Kidney (tissue), 14 donors: ENCODE data around the gene HSD17B14. TPM values are rescaled to one million over a fixed set of nuclear protein-coding genes. Genes with fewer than 3 reads are reported as not detected.
"Not testable (repeated sequence)": the region's sequence is repeated elsewhere in the genome, so short reads cannot be mapped to it uniquely, and the experiment has no call there.

ENCODE experiments used
- DNase-seq, 5 donors: peaks; one replicate each; pipeline ENCODE4 v3.0.0-alpha.2; 2013 to 2020
- FAIRE-seq: peaks from 2 replicates; lab custom pipeline; 2012; peaks lifted over from hg19 to GRCh38; lab: Jason Lieb, UNC
- H3K27ac ChIP-seq, 2 donors: one replicate each; pipeline ENCODE4 v1.7.0; 2013; ENCODE audit warnings: low read depth in 2 of 2, low read length in 2 of 2, inconsistent platforms in 1 of 2
- H3K27me3 ChIP-seq: one replicate; pipeline ENCODE4 v1.7.1; 2013; ENCODE audit warnings: low read length, inconsistent platforms; ENCODE audit not compliant: control insufficient read depth, insufficient read depth
- H3K36me3 ChIP-seq, 3 donors: one replicate each; pipeline versions ENCODE4 v1.7.0 to v1.7.1; 2013; ENCODE audit warnings: low read length in 3 of 3, control low read depth in 1 of 3, inconsistent platforms in 1 of 3; ENCODE audit not compliant: insufficient read depth in 3 of 3, control insufficient read depth in 2 of 3
- H3K4me1 ChIP-seq, 3 donors: one replicate each; pipeline versions ENCODE4 v1.7.0 to v1.7.1; 2013; ENCODE audit warnings: low read length in 3 of 3, inconsistent platforms in 1 of 3, low read depth in 1 of 3; ENCODE audit not compliant: control insufficient read depth in 2 of 3, insufficient read depth in 2 of 3
- H3K4me3 ChIP-seq, 3 donors: one replicate each; pipeline versions ENCODE4 v1.7.0 to v1.8.1; 2013; ENCODE audit warnings: low read length in 3 of 3, control low read depth in 1 of 3, inconsistent platforms in 1 of 3
- H3K9ac ChIP-seq, 3 donors: one replicate each; pipeline versions ENCODE4 v1.7.0 to v1.7.1; 2013; ENCODE audit warnings: low read length in 3 of 3, control low read depth in 1 of 3, inconsistent platforms in 1 of 3
- H3K9me3 ChIP-seq, 3 donors: one replicate each; pipeline versions ENCODE4 v1.7.0 to v1.7.1; 2013; ENCODE audit warnings: low read length in 3 of 3, control low read depth in 1 of 3, inconsistent platforms in 1 of 3; ENCODE audit not compliant: control insufficient read depth in 2 of 3, insufficient read depth in 1 of 3
- intact Hi-C: fragments of 100-400 bp; cut with DNase I; formaldehyde crosslinking; loops from one replicate; pipeline ENCODE4 v1.11.1; 2022
- polyA plus RNA-seq: library from polyadenylated mRNA; stranded (reverse); fragments of 350-450 nt; fragmentation: Illumina TruSeq; extraction: RNeasy Lipid Tissue Mini Kit (QIAGEN cat#74804); gene quantifications from one replicate; pipeline ENCODE4 v1.2.3, GENCODE V29; 2014; ENCODE audit warnings: low read depth, low replicate concordance; ENCODE audit not compliant: insufficient read depth
- total RNA-seq: library from RNA; stranded (reverse); fragmentation: NEBNext Ultra II Directional; extraction: Animal tissue kit (Norgen Biotek cat#: 25700); gene quantifications from one replicate; pipeline ENCODE4 v1.2.1, GENCODE V29; 2021
- TF ChIP-seq, protein P1 (sequence below): IDR thresholded peaks from 3 replicates; pipeline ENCODE4 v1.5.1; 2012; ENCODE audit warnings: mild to moderate bottlenecking, moderate library complexity, borderline replicate concordance; ENCODE audit not compliant: insufficient read depth; ENCODE audit errors: extremely low read depth
- donor health status: control.
- donor health status: control.
- donor health status: control.
- donor health status: control.
- donor health status: control.
- donor health status: DM: yes; HTN: yes; CAD: no.
- donor health status: Normal renal cell carcinoma (clear cell type).

The HSD17B14 gene
- total and polyA plus RNA-seq, 2 donors from 2014 or later: 5.2 to 141 TPM

DNA sequence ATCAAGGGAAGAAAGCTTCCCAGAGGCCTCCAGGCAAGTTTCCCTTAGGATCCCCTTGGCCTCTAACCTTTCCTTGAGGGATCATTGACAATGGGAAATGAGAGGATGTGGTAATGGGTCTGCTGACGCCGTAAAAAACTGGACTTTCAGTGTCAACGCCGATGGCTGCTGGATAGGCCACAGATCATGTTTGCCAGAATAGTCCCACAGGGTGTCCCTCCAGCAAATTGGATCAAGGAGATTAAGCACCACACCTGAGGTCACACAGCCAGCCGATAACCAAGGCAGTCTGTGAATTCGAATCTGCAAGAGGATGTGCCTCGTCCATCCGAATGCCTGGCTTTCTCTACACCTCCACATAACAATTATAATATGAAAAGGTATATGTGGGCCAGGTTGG is 43.0 kb downstream of the HSD17B14 start:
- FAIRE-seq: no peak
- intact Hi-C loops: loop anchor here (5.0 to 10.0 kb wide), 2 partner anchors 44 to 182 kb away; partner anchors contain the start of gene HSD17B14
- TF ChIP-seq, protein P1, sequence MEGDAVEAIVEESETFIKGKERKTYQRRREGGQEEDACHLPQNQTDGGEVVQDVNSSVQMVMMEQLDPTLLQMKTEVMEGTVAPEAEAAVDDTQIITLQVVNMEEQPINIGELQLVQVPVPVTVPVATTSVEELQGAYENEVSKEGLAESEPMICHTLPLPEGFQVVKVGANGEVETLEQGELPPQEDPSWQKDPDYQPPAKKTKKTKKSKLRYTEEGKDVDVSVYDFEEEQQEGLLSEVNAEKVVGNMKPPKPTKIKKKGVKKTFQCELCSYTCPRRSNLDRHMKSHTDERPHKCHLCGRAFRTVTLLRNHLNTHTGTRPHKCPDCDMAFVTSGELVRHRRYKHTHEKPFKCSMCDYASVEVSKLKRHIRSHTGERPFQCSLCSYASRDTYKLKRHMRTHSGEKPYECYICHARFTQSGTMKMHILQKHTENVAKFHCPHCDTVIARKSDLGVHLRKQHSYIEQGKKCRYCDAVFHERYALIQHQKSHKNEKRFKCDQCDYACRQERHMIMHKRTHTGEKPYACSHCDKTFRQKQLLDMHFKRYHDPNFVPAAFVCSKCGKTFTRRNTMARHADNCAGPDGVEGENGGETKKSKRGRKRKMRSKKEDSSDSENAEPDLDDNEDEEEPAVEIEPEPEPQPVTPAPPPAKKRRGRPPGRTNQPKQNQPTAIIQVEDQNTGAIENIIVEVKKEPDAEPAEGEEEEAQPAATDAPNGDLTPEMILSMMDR: no peak

DNA sequence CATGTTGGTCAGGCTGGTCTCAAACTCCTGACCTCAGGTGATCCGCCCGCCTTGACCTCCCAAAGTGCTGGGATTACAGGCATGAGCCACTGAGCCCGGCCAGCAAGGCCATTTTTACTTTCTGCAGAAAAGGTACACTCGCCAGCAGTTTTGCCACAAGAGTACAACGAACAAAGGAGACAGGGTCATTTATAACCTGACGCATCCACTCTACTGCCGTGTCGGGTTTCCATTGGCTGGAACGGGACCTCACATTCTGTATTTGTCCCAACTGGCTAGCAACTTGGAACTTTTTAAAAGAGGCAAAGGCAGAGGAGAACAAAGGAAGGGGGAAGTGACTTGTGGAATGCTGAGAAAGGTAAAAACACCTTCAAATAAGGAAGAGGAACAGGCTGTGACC is 49.0 kb downstream of the HSD17B14 start:
- not testable (repeated sequence) for H3K4me3 ChIP-seq

More for the DNA sequence above, 43.0 kb downstream of the HSD17B14 start:
- DNase-seq: no peak
- H3K27me3 ChIP-seq: no peaks in the 10 kb centered on the region
- H3K4me3 ChIP-seq: no peak overlapping the region
- H3K27ac ChIP-seq: no peak overlapping the region
- H3K9ac ChIP-seq: no peak overlapping the region
- no peaks in the 10 kb centered on the region for H3K9me3 ChIP-seq
- peaks cover 0 to 7% (median 5%) of the 10 kb centered on the region in 3 donors for H3K4me1 ChIP-seq
- no peaks in the 10 kb centered on the region for H3K36me3 ChIP-seq

DNA sequence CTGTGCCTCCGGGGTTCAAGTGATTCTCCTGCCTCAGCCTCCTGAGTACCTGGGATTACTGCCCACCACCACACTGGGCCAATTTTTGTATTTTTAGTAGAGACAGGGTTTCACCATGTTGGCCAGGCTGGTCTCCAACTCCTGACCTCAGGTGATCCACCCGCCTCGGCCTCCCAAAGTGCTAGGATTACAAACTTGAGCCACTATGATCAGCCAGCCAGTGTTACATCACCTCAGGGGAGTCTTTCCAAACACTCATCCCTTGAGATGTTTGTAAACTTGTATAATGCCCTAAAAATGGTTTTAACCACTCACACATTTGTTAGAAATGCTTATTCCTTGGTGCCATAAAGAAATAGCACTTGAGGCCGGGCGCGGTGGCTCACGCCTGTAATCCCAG is 49.9 kb downstream of the HSD17B14 start:
- H3K27ac ChIP-seq, intact Hi-C loops, H3K9me3 ChIP-seq, H3K4me1 ChIP-seq, H3K4me3 ChIP-seq, DNase-seq, H3K27me3 ChIP-seq, H3K9ac ChIP-seq, FAIRE-seq, H3K36me3 ChIP-seq: not testable (repeated sequence)

More for the DNA sequence above, 49.0 kb downstream of the HSD17B14 start:
- H3K27me3 ChIP-seq, H3K9me3 ChIP-seq, H3K4me1 ChIP-seq, FAIRE-seq, DNase-seq, intact Hi-C loops, H3K9ac ChIP-seq, H3K27ac ChIP-seq, H3K36me3 ChIP-seq: not testable (repeated sequence)

DNA sequence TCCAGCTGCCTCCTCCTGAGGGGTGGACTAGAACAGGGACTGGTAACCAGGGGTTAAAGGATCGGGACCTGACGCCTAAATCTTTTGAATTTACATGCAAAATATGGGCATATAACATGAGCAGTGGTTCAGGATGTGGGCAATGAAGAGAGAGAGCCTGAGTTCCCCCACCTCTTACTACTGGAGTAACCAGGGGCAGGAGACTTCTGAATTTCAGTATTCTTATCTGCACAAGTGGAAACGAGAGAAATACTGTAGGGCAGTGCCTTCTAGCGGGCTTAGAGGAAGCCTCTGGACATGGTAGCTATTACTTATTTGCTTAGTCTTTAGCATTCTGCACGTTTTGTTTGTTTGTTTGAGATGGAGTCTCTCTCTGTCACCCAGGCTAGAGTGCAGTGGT is 51.8 kb downstream of the HSD17B14 start:
- TF ChIP-seq, protein P1: no peak
- DNase-seq (no peak), FAIRE-seq (no peak)
- H3K4me3 ChIP-seq: no peak overlapping the region
- no peaks in the 10 kb centered on the region for H3K9me3 ChIP-seq
- H3K27me3 ChIP-seq: no peaks in the 10 kb centered on the region
- no peak overlapping the region for H3K9ac ChIP-seq
- no peak overlapping the region for H3K27ac ChIP-seq
- intact Hi-C loops: no loop called here
- H3K36me3 ChIP-seq: no peaks in the 10 kb centered on the region
- H3K4me1 ChIP-seq: peaks cover 0 to 3% (median 2%) of the 10 kb centered on the region in 3 donors
